GM19035 (cell line): ENCODE data around the gene SEC16B.

Source experiments
- ATAC-seq: cut with Tn5 transposase; IDR thresholded peaks from one replicate; pipeline ENCODE4 v1.9.1; 2021; ENCODE audit not compliant: unreplicated experiment

SEC16B gene

DNA sequence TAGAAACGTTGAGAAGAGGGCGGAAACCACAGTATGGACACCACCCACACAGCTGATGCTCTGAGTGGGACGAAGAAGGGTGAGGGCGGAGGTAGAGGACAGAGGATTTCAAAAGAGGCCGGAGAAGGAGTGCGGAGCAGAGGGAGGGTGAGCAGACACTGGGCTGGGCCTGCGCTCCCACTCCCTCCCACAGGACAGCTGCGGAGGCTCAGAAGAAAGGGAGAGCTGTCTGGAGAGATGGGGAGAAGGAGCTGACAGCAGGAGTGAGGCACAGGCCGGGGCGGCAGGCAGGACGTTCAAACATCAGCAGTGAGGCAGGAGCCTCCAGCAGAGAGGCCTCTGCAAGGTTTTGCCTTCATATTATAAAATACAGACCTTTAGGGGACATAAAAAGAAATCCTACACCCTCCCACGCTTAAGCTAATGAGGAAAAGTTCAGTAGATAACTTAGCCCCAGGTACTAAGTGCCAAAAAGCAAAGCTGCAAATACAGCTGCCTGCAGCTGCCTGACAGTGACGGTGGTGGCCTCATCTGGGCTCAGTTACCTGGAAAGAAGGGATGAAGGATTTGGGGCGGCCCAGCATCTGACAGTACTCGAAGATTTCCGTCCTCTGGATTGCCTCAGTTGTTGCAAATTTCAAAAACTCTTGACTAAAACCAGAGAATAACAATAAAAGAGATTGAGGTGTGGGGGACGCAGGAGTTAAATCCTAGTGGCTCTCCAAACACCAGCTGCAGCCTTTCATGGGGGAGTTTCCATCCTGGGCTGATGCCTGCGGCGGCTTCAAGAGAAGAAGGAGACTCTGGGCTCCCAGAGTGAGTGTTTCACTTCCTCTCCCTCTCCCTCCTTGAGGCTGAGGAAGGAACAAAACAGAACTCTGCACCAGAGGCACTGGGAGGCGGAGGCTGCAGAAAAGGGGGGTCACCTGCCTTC is 25.6 kb downstream of the SEC16B start:
- ATAC-seq: no peak

DNA sequence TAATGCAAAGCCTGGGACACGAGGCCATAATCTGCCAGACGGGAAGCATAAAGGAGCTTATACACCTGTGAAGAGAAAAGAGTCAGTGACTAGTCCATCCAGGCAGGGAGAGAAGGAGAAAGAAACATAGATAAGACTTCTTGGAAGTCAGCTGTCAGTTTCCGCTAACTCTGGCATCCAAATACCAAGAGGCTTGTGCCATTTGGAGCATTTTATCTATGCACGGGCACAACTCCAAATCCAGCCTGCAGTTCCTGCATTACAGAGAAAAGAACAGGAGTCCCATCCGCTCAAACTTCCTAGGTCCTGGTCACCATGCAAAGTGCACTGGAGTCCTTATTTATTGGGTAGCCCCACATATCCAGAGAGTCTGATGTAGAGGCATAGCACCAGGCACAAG is 27.9 kb downstream of the SEC16B start:
- ATAC-seq: no peak

DNA sequence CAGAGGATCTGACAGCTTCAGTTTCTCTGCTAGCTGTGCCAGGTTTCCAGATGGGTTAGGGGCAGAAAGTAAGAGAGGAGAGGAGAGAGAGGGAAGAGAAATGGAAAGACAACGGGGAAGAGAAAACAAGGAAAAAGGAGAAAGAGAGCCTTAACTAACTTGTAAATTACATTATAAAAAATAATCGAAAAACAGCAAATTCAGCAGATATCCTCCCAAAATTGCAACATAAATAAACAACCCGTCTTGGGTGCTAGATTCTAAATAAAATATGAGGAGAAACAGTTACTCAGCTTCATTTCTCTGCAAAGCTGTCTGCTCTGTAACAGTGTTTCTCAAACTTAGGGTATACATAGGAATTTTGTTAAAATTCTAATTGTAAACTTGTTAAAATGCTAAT is 29.2 kb downstream of the SEC16B start:
- ATAC-seq: no peak

DNA sequence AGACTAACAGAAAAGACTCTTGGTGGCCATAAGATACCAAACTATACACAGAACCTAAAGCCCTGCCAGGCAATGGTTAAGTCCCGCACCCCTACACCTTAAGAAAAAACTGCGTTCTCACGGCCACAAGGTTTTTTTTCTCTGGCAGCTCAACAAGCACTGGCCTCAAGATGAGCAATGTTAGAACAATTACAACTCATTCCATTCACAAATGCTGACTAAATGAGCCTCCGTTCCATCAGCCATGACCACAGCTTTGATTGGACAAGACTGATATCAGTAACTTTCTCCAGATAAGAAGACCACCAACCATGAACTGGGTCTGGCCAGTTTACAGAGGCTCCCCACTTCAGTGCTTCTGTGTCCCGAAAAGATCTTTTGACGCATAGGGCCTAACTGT is 31.9 kb downstream of the SEC16B start:
- ATAC-seq: no peak

DNA sequence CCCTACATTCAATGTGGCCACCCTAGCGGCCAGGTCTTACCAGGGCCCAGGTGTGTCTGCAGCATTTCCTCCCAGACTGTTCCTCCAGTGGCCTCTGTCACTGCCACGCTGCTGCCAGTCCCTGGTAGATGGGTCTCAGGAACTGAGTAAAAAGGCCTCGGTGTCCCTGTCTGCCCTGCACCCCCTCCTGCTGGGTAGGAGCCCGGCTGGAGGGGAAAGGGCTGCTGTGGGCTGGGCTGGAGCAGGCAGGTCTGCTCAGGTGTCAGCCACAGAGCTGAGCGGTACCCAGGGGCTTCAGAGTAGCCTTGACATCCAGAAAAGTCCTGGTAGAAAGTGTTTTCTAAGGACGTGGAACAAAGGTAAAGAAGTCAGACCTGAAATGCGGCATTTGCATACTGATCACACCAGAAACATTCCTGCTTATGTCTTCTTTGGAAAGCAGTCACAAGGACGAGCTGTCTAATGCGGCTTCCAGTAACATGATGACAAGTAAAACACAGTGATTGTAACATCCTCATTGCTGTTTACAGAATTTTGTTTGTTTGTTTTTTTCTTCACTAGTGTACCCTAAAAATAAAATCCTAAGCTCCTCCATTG is 32.6 kb downstream of the SEC16B start:
- ATAC-seq: no peak

DNA sequence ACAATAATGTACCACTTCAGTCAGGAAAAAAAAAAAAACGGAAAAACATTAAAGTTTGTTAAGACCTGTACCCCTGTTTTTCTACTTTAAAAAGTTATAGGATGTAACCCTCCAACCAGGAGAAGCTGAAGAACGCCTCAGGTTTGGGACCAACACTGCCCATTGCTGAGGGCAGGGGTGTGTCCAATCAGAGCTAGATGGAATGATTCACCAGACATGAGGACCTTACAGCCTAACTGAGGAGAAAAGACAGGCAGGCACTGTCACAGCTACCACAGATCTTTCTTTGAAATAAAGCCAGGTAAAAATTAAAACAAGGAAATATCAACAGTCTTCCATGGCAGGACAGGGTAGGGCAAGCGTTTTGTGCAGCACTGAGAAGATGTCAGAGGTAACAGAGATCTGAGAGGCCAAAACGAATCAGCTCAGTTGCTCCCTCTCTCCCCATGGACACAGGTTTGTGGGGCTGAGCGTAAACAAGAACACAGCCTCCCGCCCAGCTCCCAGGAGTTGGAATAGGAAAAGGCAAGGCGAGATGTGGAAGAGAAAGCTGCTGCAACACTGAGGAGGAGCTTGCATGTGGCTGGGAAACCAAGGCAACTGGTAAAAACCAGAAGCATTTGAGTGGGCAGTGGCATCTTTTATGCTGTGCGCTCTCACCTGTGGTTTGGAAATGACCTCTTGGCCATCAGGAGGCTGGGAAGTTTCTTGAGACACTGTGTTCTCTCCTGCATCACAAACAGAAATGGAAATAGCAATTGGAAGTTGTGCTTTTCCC is 34.0 kb downstream of the SEC16B start:
- ATAC-seq: no peak

DNA sequence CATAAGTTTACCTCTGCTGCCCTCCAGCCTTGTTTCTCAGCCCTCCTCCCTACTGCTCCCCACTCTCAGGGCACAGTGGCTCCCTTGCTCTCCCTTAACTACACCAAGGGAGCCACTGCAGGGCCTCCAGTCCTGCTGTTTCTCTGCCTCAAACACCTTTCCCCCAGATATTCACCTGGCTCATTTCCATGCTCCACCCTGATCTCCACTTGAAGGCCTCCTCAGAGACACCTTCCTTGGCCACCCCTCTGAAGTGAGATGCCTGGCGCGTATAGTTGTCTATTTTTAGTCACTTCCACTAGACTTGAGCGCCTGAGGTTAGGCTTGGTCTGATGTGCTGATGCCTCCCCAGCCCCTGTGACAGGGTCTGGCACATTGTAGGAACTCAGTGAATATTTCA is 34.9 kb downstream of the SEC16B start:
- ATAC-seq: no peak

DNA sequence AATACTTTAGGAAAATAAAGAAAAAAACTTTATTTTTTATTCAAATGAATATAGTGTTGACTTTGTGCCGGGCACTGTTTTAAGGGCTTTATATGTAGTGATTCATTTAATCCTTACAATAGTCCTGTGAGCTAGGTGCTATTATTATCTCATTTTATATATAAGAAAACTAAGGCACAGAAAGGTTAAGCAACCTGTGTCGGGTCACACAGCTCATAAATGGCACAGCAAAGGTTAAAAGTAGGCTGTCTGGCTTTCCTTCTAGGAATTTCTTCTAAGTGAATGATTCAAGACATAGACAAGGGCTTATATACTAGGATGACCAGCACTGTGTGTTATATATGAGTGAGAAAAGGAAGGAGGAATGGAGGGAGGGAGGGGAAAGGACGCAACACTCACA is 35.4 kb downstream of the SEC16B start:
- ATAC-seq: no peak

DNA sequence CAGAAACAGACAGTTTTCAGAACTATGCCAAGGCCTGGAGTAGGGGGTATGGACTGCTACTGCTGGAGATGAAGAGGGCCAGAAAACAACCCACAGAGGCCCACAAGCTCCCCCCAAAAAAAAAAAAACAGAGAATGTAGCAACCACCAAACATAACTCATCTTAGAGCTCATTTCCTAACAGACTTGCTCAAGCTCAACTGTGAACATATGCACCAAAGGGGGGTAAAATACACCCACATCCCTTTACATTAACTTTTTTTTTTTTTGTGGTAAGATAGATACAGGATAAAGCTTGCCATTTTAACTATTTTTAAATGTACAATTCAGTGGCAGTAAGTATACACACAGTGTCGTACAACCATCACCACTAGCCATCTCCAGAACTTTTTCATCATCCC is 36.0 kb downstream of the SEC16B start:
- no peak for ATAC-seq

DNA sequence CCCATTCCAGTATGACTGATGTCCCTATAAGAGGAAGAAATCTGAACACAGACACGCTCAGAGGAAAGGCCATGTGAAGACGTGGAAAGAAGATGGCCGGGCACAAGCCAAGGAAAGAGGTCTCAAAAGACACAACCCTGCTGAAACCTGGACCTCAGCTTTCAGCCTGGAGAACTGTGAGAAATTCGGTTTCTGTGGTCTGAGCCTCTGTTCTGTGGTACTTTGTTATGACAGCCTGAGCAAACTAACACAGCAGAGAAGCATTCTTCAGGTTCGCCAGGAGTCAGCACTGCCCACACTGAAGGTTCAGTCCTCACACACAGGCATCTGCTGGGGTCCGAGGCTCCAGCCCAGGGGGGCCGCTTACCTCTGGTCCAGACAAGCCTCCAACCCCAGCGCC is 37.7 kb downstream of the SEC16B start:
- ATAC-seq: no peak

DNA sequence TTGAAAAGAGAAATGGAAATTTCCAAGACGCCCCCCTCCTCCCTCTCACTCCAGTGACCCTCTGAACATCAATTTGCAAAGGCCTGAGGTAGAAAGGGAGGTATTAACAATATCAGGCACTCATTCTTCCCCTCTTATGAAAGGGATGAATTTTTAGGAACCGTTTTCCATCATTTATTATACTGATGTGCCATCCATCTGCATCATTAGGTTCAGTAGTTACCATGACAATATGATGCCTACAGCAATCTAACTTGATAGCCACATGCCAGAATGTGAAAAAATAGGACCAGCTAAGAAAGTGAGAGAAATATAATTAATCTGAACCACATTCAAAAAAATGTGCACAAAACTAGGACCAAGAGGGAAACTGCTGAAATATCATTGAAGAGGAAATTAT is 40.9 kb downstream of the SEC16B start:
- no peak for ATAC-seq

DNA sequence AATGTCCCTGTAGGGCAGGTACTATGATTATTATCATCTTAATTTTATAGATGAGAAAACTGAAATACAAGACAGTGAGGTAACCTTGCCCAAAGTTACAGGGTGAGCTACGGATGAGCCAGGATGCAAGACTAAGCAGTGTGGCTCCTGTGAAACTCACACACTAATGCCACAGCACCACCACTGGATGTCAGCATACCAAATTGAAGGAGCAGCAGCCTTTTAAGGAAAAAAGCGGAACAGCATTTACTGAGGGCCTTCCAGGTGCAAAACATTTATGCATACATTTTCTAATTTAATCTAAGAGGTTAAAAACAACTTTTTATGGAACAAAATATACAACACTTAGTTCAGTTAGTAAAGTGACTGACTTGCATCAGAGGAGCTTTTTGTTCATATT is 41.7 kb downstream of the SEC16B start:
- no peak for ATAC-seq

DNA sequence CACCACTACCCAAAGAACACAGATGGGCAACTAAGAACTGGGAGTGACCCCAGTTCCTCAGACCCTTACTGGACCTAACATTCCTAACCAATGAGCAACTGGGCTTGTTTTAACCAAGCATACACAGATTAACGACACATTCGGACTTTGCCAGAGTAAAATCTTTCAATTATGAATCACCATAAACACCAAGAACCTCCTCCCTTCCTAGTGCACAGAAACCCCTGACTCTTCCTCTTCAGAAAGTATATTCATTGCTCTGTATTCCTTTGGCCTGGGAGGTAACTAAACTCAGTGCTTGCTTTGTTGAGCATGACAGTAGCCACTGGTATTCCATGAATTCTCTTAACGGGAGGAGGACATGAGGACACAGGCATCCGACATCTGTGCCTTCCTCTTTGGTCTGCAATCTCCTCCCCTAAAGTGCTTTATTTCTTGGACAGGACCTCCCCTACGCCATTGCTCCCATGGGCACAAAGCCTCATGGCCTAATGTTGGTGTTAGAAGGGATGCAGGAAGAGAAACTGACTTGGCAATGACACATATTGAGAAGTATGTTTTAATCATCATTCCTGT is 42.7 kb downstream of the SEC16B start:
- ATAC-seq: no peak

DNA sequence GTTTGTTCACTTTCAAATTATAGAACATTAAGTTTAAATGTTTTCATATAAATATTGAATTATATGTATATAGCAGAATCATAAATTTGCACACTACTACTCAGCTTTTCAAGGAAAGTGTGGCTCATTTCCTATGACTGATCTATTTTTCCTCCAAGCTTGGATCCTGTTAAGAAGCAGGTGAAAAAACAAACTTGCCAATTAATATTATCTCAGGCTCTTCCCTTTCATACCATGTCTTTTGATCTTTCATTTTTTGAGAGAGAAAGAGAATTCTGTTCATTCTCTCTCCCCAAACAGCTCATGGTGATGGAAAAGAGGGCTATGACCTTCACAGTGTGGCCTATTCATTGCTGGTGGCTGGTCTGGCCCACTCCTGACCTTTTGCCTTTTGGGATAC is 43.7 kb downstream of the SEC16B start:
- no peak for ATAC-seq

DNA sequence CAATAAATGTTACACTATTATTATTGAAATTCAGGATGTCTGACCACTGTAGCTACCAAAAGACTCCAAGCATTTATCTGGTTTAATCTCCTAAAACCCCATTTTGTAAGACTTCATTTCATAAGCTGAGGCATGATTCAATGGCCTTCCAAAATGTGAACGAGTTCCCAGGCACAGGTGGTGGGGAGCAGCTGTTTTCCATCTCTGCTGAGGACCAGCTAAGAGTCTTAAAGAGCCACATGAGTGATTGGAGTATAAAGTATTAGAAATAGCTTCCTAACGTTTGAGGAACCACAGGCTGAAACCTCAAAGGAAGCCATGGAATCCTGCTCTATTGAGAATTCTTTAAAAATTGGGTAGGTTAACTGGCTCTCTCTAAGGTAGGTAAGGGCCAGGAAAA is 44.9 kb downstream of the SEC16B start:
- no peak for ATAC-seq

DNA sequence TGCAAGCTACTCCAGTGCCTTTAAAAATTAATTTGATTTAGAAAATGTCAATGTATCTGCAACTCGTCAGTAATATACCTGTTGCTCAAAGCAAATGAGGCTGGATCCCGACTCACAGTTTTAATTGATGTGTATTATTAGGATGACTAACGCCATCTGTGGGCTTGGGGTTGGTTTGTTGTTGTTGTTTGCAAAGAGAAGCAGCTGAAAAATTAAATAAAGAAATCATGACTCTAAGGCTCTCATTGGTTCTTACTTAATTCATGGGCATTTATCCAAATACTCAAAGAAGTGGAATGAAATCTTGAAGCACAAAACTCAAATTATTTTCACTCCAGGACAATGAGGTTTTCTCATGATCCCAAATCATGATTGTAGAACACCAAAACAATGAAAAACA is 46.4 kb downstream of the SEC16B start:
- no peak for ATAC-seq

DNA sequence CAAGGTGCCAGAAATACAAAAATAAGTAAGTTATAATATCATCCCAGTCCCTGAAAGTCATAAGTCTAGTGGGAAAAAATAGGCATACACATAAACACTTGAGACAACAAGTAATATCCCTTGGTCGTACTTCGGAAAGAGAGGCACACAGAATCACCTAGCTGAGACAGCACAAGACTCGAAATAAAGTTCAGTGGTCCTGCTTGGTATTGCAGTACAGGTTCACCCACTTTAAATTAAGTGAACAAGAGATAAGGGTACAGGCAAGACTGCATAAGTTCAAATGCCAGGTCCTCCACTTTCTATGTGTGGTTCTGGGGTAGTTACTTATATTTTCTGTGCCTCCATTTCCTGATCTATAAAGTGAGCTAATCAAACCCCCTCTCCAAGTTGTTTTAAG is 47.6 kb downstream of the SEC16B start:
- no peak for ATAC-seq

DNA sequence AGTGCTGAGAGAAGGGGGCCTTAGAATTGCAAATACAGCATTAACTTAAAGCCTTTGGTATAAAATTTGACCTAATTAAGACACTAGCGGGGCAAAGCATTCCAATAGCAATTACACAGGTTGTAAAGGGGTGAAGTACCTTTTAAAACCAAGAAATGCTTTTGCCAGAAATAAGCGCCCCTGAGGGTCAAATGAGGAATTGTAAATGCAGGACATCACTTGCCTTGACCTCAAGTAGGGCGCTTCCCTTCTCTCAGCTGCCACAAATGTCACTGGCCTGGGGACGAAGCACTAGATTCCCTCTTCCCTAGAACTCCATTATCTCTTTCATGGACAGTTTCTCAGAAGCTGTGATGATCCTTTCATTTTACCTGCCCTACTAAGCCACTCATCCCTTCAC is 48.3 kb downstream of the SEC16B start:
- ATAC-seq: no peak

DNA sequence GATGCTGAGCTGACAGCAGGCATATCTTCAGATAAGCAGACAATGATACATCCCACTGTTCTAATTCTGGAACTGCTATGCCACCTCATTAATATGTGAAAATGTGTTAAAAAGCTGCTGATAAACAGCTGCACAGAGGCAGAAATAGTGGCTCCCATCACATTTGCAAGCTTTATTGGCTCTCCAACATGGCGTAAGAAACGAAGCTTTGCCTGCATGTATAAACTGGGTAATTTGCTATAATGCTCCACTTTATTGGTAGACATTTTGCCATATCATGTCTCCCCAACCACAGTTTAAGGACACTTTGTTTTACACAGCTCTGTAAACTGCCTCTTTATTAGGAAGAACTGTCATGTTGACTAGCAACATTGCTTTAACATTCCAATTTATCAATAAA is 49.8 kb downstream of the SEC16B start:
- no peak for ATAC-seq

DNA sequence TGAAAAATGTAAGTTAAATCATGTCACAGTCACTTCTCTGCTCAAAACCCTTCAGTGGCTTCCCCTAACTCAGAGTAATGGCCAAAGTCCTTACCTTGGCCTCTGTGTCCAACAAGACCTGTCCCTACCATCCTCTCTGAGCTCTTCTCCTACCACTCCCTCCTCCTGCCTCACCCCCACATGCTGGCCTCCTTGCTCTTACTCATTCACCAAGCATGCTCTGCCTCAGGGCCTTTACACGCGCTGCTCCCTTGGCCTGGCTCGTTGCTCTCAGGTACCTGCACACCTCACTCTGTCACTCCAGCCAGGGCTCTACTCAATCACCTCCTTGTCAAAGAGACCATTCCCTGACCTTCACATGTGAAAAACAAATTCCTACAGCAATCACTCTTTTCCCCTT is 54.2 kb downstream of the SEC16B start:
- no peak for ATAC-seq

DNA sequence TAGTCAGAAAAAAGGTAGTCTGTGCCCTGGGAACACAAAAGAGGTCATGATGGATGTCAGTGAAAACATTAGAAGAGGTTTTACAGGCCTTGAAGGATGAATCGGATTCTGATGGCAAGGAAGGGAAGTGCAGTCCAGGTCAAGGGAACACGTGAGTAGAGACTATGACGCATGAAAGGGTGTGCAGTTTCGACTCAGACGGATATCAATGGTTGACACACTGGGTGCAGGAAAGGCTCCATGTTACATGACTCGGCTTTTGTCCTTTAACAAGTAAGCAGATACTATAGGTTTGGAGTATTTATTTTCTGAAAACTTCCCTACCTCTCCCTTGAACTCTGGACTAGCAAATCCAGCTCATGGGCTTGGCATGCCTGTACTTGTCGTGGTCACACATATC is 55.3 kb downstream of the SEC16B start:
- ATAC-seq: no peak
